GM10847 (cell line): ENCODE results near the gene ADD1.

ENCODE experiments used
- POLR2A ChIP-seq: IDR thresholded peaks from 2 replicates; pipeline ENCODE4 v1.6.1; 2011; ENCODE audit not compliant: insufficient read length; ENCODE audit errors: extremely low read depth

Gene ADD1

GRCh38 chr4:2888886-2889285, 45.2 kb downstream of the ADD1 start:
- no peak for TF ChIP-seq POLR2A

GRCh38 chr4:2891294-2891693, 47.6 kb downstream of the ADD1 start:
- TF ChIP-seq POLR2A = no peak

- no peak for TF ChIP-seq POLR2A
Measured at GRCh38 chr4:2893772-2894171, 50.1 kb downstream of the ADD1 start.

- no peak for TF ChIP-seq POLR2A
Measured at GRCh38 chr4:2898001-2898400, 54.4 kb downstream of the ADD1 start.

- no peak for TF ChIP-seq POLR2A
Measured at GRCh38 chr4:2900741-2901140, 57.1 kb downstream of the ADD1 start.

- TF ChIP-seq POLR2A = no peak
Measured at GRCh38 chr4:2901186-2901585, 57.5 kb downstream of the ADD1 start.

- TF ChIP-seq POLR2A = no peak
Measured at GRCh38 chr4:2902126-2902525, 58.5 kb downstream of the ADD1 start.

- no peak for TF ChIP-seq POLR2A
Measured at GRCh38 chr4:2905544-2905943, 61.9 kb downstream of the ADD1 start.

- TF ChIP-seq POLR2A = no peak
Measured at GRCh38 chr4:2906218-2906617, 62.6 kb downstream of the ADD1 start.

- no peak for TF ChIP-seq POLR2A
Measured at GRCh38 chr4:2907226-2907625, 63.6 kb downstream of the ADD1 start.

- no peak for TF ChIP-seq POLR2A
Measured at GRCh38 chr4:2907706-2908293, 64.2 kb downstream of the ADD1 start.

- TF ChIP-seq POLR2A = no peak
Measured at GRCh38 chr4:2908686-2909085, 65.0 kb downstream of the ADD1 start.

- TF ChIP-seq POLR2A = no peak
Measured at GRCh38 chr4:2909583-2909982, 65.9 kb downstream of the ADD1 start.

GRCh38 chr4:2910409-2910808, 66.8 kb downstream of the ADD1 start:
- no peak for TF ChIP-seq POLR2A

- TF ChIP-seq POLR2A = no peak
Measured at GRCh38 chr4:2911868-2912267, 68.2 kb downstream of the ADD1 start.

- no peak for TF ChIP-seq POLR2A
Measured at GRCh38 chr4:2913168-2913567, 69.5 kb downstream of the ADD1 start.

- no peak for TF ChIP-seq POLR2A
Measured at GRCh38 chr4:2914256-2915126, 70.8 kb downstream of the ADD1 start.
